HEK293T (cell line): ENCODE data around the gene CAPN2.

Source experiments
- ELF4 ChIP-seq: fragments of 450-650 bp; IDR thresholded peaks from 2 replicates; pipeline ENCODE4 v1.6.1; 2017; ENCODE audit warnings: antibody characterized with exemption
- FOXA1 ChIP-seq: fragments of 450-650 bp; IDR thresholded peaks from 2 replicates; pipeline ENCODE4 v1.6.1; 2016; ENCODE audit warnings: mild to moderate bottlenecking
- FOXK2 ChIP-seq: fragments of 450-650 bp; IDR thresholded peaks from 2 replicates; pipeline ENCODE4 v1.6.1; 2016; ENCODE audit warnings: mild to moderate bottlenecking
- FOXM1 ChIP-seq: fragments of 450-650 bp; IDR thresholded peaks from 2 replicates; pipeline ENCODE4 v1.6.1; 2017; ENCODE audit warnings: mild to moderate bottlenecking, borderline replicate concordance
- SP1 ChIP-seq: fragments of 450-650 bp; IDR thresholded peaks from 2 replicates; pipeline ENCODE4 v1.6.1; 2017
- SUZ12 ChIP-seq: fragments of 450-650 bp; IDR thresholded peaks from 2 replicates; pipeline ENCODE4 v1.6.1; 2016; ENCODE audit warnings: mild to moderate bottlenecking

DNA sequence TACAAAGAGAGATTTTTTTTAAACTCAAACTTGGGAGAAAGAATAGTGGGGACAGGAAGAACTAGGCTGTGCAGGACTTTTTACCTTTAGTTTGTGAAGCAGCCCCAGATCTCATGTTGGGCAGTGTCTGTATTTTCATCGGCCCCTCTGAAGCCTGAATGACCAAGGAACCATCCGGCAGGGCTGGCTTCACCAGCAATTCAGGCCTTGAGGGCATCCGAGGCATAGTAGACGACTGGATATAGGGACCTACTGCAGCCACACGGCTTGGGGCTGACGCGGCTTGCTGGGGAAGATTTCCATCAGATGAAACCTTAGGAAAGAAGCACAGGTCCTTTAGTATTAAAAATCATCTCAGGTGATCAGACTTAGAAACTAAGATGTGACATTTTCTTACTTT is 89.7 kb downstream of the CAPN2 start:
- TF ChIP-seq SUZ12 (no peak), FOXM1 (no peak), FOXA1 (no peak), FOXK2 (no peak), SP1 (no peak), ELF4 (no peak)
